Upper lobe of right lung (tissue), 1 donor: ENCODE results near the gene C4A. TPM values are rescaled to one million over a fixed set of nuclear protein-coding genes. Genes with fewer than 3 reads are reported as not detected.

Experiments used
- ATAC-seq: fragments of 200-7000 bp; cut with Tn5 transposase; one replicate; pipeline ENCODE4 v1.9.1; 2020; ENCODE audit warnings: mild to moderate bottlenecking, moderate library complexity
- DNase-seq: peaks from one replicate; pipeline ENCODE4 v3.0.0-alpha.2; 2020
- H3K27ac ChIP-seq: fragments of 200-600 bp; one replicate; pipeline ENCODE4 v1.8.0; 2022
- H3K27me3 ChIP-seq: fragments of 200-600 bp; one replicate; pipeline ENCODE4 v1.8.0; 2022; ENCODE audit warnings: mild to moderate bottlenecking
- H3K36me3 ChIP-seq: fragments of 200-600 bp; one replicate; pipeline ENCODE4 v1.8.0; 2022
- H3K4me1 ChIP-seq: fragments of 200-600 bp; one replicate; pipeline ENCODE4 v1.8.0; 2022
- H3K4me3 ChIP-seq: fragments of 200-600 bp; one replicate; pipeline ENCODE4 v1.8.0; 2022; ENCODE audit warnings: mild to moderate bottlenecking
- H3K9me3 ChIP-seq: fragments of 200-600 bp; one replicate; pipeline ENCODE4 v1.8.0; 2022
- CTCF ChIP-seq: fragments of 200-600 bp; IDR thresholded peaks from one replicate; pipeline ENCODE4 v1.8.0; 2022; ENCODE audit warnings: antibody characterized with exemption
- intact Hi-C: fragments of 100-400 bp; cut with DNase I; formaldehyde crosslinking; loops from one replicate; pipeline ENCODE4 v1.11.0; 2022
- total RNA-seq: library from RNA; stranded (reverse); fragmentation: NEBNext Ultra II Directional; extraction: Animal tissue kit (Norgen Biotek cat#: 25700); gene quantifications from one replicate; pipeline ENCODE4 v1.2.1, GENCODE V29; 2021
- donor health status: DM: no; HTN: yes; CAD: no; lungs with severe emphysema.

C4A gene
- total RNA-seq, 1 donor from 2014 or later = 200 TPM

DNA sequence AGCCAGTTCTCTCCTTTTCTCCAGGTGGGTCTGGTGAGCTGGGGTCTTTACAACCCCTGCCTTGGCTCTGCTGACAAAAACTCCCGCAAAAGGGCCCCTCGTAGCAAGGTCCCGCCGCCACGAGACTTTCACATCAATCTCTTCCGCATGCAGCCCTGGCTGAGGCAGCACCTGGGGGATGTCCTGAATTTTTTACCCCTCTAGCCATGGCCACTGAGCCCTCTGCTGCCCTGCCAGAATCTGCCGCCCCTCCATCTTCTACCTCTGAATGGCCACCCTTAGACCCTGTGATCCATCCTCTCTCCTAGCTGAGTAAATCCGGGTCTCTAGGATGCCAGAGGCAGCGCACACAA, 36.7 kb upstream of the C4A start:
- H3K9me3 ChIP-seq = no peaks in the 10 kb centered on the region
- peak overlapping the region; percentile 84 for H3K27ac ChIP-seq
- peaks cover 13% of the 10 kb centered on the region for H3K36me3 ChIP-seq
- ATAC-seq = no peak
- intact Hi-C loops = no loop called here
- H3K4me1 ChIP-seq = peaks cover 14% of the 10 kb centered on the region
- TF ChIP-seq CTCF = no peak
- no peak for DNase-seq
- no peaks in the 10 kb centered on the region for H3K27me3 ChIP-seq
- peak overlapping the region; percentile 23 for H3K4me3 ChIP-seq

- peak within 1 kb of the TSS; percentile 84 for H3K27ac ChIP-seq
- no peaks in the 10 kb centered on the region for H3K27me3 ChIP-seq
- H3K9me3 ChIP-seq = no peaks in the 10 kb centered on the region
- ATAC-seq (peak; percentile 84), DNase-seq (peak; percentile 79)
- H3K4me1 ChIP-seq = peaks cover 14% of the 10 kb centered on the region
- peaks cover 12% of the 10 kb centered on the region for H3K36me3 ChIP-seq
- H3K4me3 ChIP-seq = peak within 1 kb of the TSS; percentile 23
- intact Hi-C loops = no loop called here
- TF ChIP-seq CTCF = no peak
Observed at GRCh38 chr6:31945507-31946369, 36.1 kb upstream of the C4A start, which contains the start of gene CFB. CFB (plus strand) TSS chr6:31946095; CDS start chr6:31946222, 127 bp downstream.

GRCh38 chr6:31946370-31946885, 35.4 kb upstream of the C4A start:
- Histone ChIP-seq H3K36me3 (peaks cover 12% of the 10 kb centered on the region), H3K4me1 (peaks cover 14% of the 10 kb centered on the region), H3K4me3 (peak overlapping the region; percentile 23), H3K9me3 (no peaks in the 10 kb centered on the region), H3K27ac (peak overlapping the region; percentile 84), H3K27me3 (no peaks in the 10 kb centered on the region)
- ATAC-seq = no peak
- DNase-seq = no peak
- intact Hi-C loops = no loop called here
- TF ChIP-seq CTCF = no peak

- ATAC-seq (no peak), DNase-seq (no peak)
- intact Hi-C loops = no loop called here
- TF ChIP-seq CTCF = no peak
- no peak overlapping the region for H3K4me3 ChIP-seq
- peaks cover 14% of the 10 kb centered on the region for H3K4me1 ChIP-seq
- H3K36me3 ChIP-seq = peaks cover 19% of the 10 kb centered on the region
- no peaks in the 10 kb centered on the region for H3K27me3 ChIP-seq
- no peak overlapping the region for H3K27ac ChIP-seq
- H3K9me3 ChIP-seq = no peaks in the 10 kb centered on the region
Observed at GRCh38 chr6:31947070-31947675, 34.7 kb upstream of the C4A start.

DNA sequence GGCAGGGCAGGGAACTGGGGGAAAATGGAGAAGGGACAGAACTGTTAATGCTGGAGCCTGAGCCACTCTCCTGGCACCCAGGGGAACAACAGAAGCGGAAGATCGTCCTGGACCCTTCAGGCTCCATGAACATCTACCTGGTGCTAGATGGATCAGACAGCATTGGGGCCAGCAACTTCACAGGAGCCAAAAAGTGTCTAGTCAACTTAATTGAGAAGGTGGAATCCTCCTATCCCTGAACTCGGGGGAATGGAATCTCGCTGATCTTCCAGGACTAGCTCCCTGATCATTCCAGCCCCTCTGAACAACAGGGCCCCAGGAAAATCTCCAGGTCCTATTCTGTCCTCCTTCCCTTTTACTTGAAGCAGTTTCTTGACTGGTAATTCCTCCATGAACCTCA, 34.0 kb upstream of the C4A start:
- Histone ChIP-seq H3K27me3 (no peaks in the 10 kb centered on the region), H3K4me3 (no peak overlapping the region)

More for the DNA sequence above, 34.0 kb upstream of the C4A start:
- Histone ChIP-seq H3K9me3 (no peaks in the 10 kb centered on the region), H3K36me3 (peaks cover 24% of the 10 kb centered on the region), H3K27ac (no peak overlapping the region), H3K4me1 (peaks cover 14% of the 10 kb centered on the region)
- DNase-seq (no peak), ATAC-seq (no peak)
- intact Hi-C loops = no loop called here
- no peak for TF ChIP-seq CTCF
